Osteocyte (in vitro differentiated cells): ENCODE data around the gene PCDHA4. TPM values are rescaled to one million over a fixed set of nuclear protein-coding genes. Genes with fewer than 3 reads are reported as not detected.

ENCODE experiments used
- DNase-seq: peaks from one replicate; pipeline ENCODE4 v3.0.0; 2021; ENCODE audit warnings: mixed read lengths; ENCODE audit not compliant: unreplicated experiment; ENCODE audit errors: extremely low spot score
- H3K27ac Mint-ChIP-seq: one replicate; pipeline ENCODE4 v1.8.0; 2021; ENCODE audit warnings: mild to moderate bottlenecking, mixed read lengths; ENCODE audit not compliant: unreplicated experiment
- H3K27me3 Mint-ChIP-seq: one replicate; pipeline ENCODE4 v1.8.0; 2021; ENCODE audit warnings: mixed read lengths; ENCODE audit not compliant: unreplicated experiment
- H3K36me3 Mint-ChIP-seq: one replicate; pipeline ENCODE4 v1.8.0; 2021; ENCODE audit warnings: mixed read lengths; ENCODE audit not compliant: unreplicated experiment
- H3K4me1 Mint-ChIP-seq: one replicate; pipeline ENCODE4 v1.8.0; 2021; ENCODE audit warnings: mixed read lengths; ENCODE audit not compliant: unreplicated experiment
- H3K4me3 Mint-ChIP-seq: one replicate; pipeline ENCODE4 v1.8.0; 2021; ENCODE audit warnings: mild to moderate bottlenecking, moderate library complexity, mixed read lengths; ENCODE audit not compliant: unreplicated experiment
- H3K9me3 Mint-ChIP-seq: one replicate; pipeline ENCODE4 v1.8.0; 2021; ENCODE audit warnings: mixed read lengths; ENCODE audit not compliant: unreplicated experiment
- CTCF ChIP-seq: fragments of 200-600 bp; sonication (generic); IDR thresholded peaks from 2 replicates; pipeline ENCODE4 v1.5.0; 2021; ENCODE audit warnings: antibody characterized with exemption, mild to moderate bottlenecking, moderate library complexity
- long read RNA-seq: library from polyadenylated mRNA; unstranded; transcript quantifications from one replicate; pipeline ENCODE4 v2.0.0, GENCODE V29; 2021
- total RNA-seq: library from RNA; stranded (reverse); gene quantifications from 2 replicates; pipeline ENCODE4 v1.2.1, GENCODE V29; 2021

PCDHA4 gene
- total RNA-seq: 12.2 and 12.8 TPM in 2 replicates
- long read RNA-seq, full-length matches to known transcripts: 5 of 15 reads
- long read RNA-seq, partial matches to known transcripts: 0 of 15 reads
- long read RNA-seq, other reads (novel, unspliced or antisense): 10 of 15 reads

GRCh38 chr5:140806834-140807775, at the start of gene PCDHA4:
TSS of gene PCDHA4 (plus strand) at chr5:140807068.
- peak; percentile 91 for DNase-seq
- no peaks in the 10 kb centered on the region for H3K27me3 Mint-ChIP-seq
- H3K4me3 Mint-ChIP-seq: peak within 1 kb of the TSS; percentile 86
- peaks cover 6% of the 10 kb centered on the region for H3K9me3 Mint-ChIP-seq
- TF ChIP-seq CTCF: peak; percentile 73
- peak within 1 kb of the TSS; percentile 83 for H3K27ac Mint-ChIP-seq
- peaks cover 13% of the 10 kb centered on the region for H3K4me1 Mint-ChIP-seq
- no peaks in the 10 kb centered on the region for H3K36me3 Mint-ChIP-seq

GRCh38 chr5:140764177-140764973, 42.5 kb upstream of the PCDHA4 start:
- no peaks in the 10 kb centered on the region for H3K4me1 Mint-ChIP-seq
- no peak overlapping the region for H3K4me3 Mint-ChIP-seq
- H3K9me3 Mint-ChIP-seq: peaks cover 46% of the 10 kb centered on the region
- H3K27me3 Mint-ChIP-seq: no peaks in the 10 kb centered on the region
- no peak for TF ChIP-seq CTCF
- no peak overlapping the region for H3K27ac Mint-ChIP-seq
- H3K36me3 Mint-ChIP-seq: peaks cover 3% of the 10 kb centered on the region
- DNase-seq: no peak

GRCh38 chr5:140767444-140767843, 39.4 kb upstream of the PCDHA4 start:
- no peak overlapping the region for H3K27ac Mint-ChIP-seq
- H3K27me3 Mint-ChIP-seq: no peaks in the 10 kb centered on the region
- no peaks in the 10 kb centered on the region for H3K4me1 Mint-ChIP-seq
- H3K9me3 Mint-ChIP-seq: peaks cover 68% of the 10 kb centered on the region
- H3K4me3 Mint-ChIP-seq: no peak overlapping the region
- no peak for TF ChIP-seq CTCF
- no peaks in the 10 kb centered on the region for H3K36me3 Mint-ChIP-seq
- DNase-seq: no peak

- peaks cover 50% of the 10 kb centered on the region for H3K9me3 Mint-ChIP-seq
- no peak overlapping the region for H3K4me3 Mint-ChIP-seq
Measured at GRCh38 chr5:140780512-140780911, 26.4 kb upstream of the PCDHA4 start.

More at GRCh38 chr5:140780512-140780911, 26.4 kb upstream of the PCDHA4 start:
- H3K36me3 Mint-ChIP-seq: no peaks in the 10 kb centered on the region
- H3K4me1 Mint-ChIP-seq: no peaks in the 10 kb centered on the region
- H3K27ac Mint-ChIP-seq: no peak overlapping the region
- TF ChIP-seq CTCF: no peak
- no peaks in the 10 kb centered on the region for H3K27me3 Mint-ChIP-seq
- DNase-seq: no peak
